Astrocyte (in vitro differentiated cells and primary cell): ENCODE data around the gene KREMEN1. TPM values are rescaled to one million over a fixed set of nuclear protein-coding genes. Genes with fewer than 3 reads are reported as not detected.

ENCODE experiments used
- DNase-seq: peaks from one replicate; pipeline ENCODE4 v3.0.0-alpha.2; 2010; ENCODE audit warnings: low read depth
- FAIRE-seq: peaks from 2 replicates; lab custom pipeline; 2011; peaks lifted over from hg19 to GRCh38; lab: Jason Lieb, UNC
- H2AFZ ChIP-seq: 2 replicates; pipeline ENCODE4 v1.6.0; 2012; ENCODE audit warnings: low read depth, low read length, inconsistent platforms
- H3K27ac ChIP-seq: 2 replicates; pipeline ENCODE4 v1.5.1; 2011; ENCODE audit warnings: low read depth, low read length, inconsistent platforms
- H3K27me3 ChIP-seq: 2 replicates; pipeline ENCODE4 v1.6.0; 2011; ENCODE audit warnings: low read length, inconsistent platforms; ENCODE audit not compliant: insufficient read depth
- H3K36me3 ChIP-seq: 2 replicates; pipeline ENCODE4 v1.5.1; 2011; ENCODE audit warnings: low read length, inconsistent platforms; ENCODE audit not compliant: insufficient read depth
- H3K4me1 ChIP-seq: 2 replicates; pipeline ENCODE4 v1.5.1; 2011; ENCODE audit warnings: low read length, inconsistent platforms; ENCODE audit not compliant: insufficient read depth
- H3K4me2 ChIP-seq: 2 replicates; pipeline ENCODE4 v1.6.0; 2012; ENCODE audit warnings: low read length, inconsistent platforms
- H3K4me3 ChIP-seq: 2 replicates; pipeline ENCODE4 v1.5.1; 2011; ENCODE audit warnings: low read depth, mild to moderate bottlenecking, low read length, inconsistent platforms; ENCODE audit not compliant: insufficient read depth
- H3K79me2 ChIP-seq: 2 replicates; pipeline ENCODE4 v1.6.0; 2012; ENCODE audit warnings: mild to moderate bottlenecking, low read length, inconsistent platforms; ENCODE audit not compliant: insufficient read depth
- H3K9ac ChIP-seq: 2 replicates; pipeline ENCODE4 v1.6.0; 2012; ENCODE audit warnings: mild to moderate bottlenecking, low read length, inconsistent platforms
- H3K9me3 ChIP-seq: 2 replicates; pipeline ENCODE4 v1.5.1; 2012; ENCODE audit warnings: low read depth, mild to moderate bottlenecking, low read length, inconsistent platforms; ENCODE audit not compliant: insufficient read depth
- H4K20me1 ChIP-seq: 2 replicates; pipeline ENCODE4 v1.6.0; 2012; ENCODE audit warnings: low read length, inconsistent platforms; ENCODE audit not compliant: insufficient read depth
- H3K27ac Mint-ChIP-seq: one replicate; pipeline ENCODE4 v1.8.0; 2021; ENCODE audit warnings: mild to moderate bottlenecking, mixed read lengths; ENCODE audit not compliant: unreplicated experiment
- H3K27me3 Mint-ChIP-seq: one replicate; pipeline ENCODE4 v1.8.0; 2021; ENCODE audit warnings: low read depth, mixed read lengths; ENCODE audit not compliant: unreplicated experiment
- H3K36me3 Mint-ChIP-seq: one replicate; pipeline ENCODE4 v1.8.0; 2021; ENCODE audit warnings: low read depth, mixed read lengths; ENCODE audit not compliant: unreplicated experiment
- H3K4me1 Mint-ChIP-seq: one replicate; pipeline ENCODE4 v1.8.0; 2021; ENCODE audit warnings: low read depth, mixed read lengths; ENCODE audit not compliant: unreplicated experiment
- H3K4me3 Mint-ChIP-seq: one replicate; pipeline ENCODE4 v1.8.0; 2021; ENCODE audit warnings: mild to moderate bottlenecking, moderate library complexity, mixed read lengths; ENCODE audit not compliant: unreplicated experiment
- H3K9me3 Mint-ChIP-seq: one replicate; pipeline ENCODE4 v1.8.0; 2021; ENCODE audit warnings: mild to moderate bottlenecking, mixed read lengths; ENCODE audit not compliant: unreplicated experiment
- EZH2 ChIP-seq: IDR thresholded peaks from 2 replicates; pipeline ENCODE4 v1.6.1; 2012; ENCODE audit warnings: mild to moderate bottlenecking, low read length, inconsistent platforms; ENCODE audit not compliant: insufficient read depth
- total RNA-seq: library from RNA; stranded (reverse); gene quantifications from 2 replicates; pipeline ENCODE4 v1.2.1, GENCODE V29; 2021
- TF ChIP-seq, protein P1 (sequence below): IDR thresholded peaks from 2 replicates; pipeline ENCODE4 v1.5.1; 2011; ENCODE audit warnings: low read depth, mild to moderate bottlenecking, inconsistent platforms, low read length, moderate library complexity; ENCODE audit not compliant: insufficient read depth

KREMEN1 gene
- total RNA-seq, 1 donor from 2014 or later, result 3.3 TPM

DNA sequence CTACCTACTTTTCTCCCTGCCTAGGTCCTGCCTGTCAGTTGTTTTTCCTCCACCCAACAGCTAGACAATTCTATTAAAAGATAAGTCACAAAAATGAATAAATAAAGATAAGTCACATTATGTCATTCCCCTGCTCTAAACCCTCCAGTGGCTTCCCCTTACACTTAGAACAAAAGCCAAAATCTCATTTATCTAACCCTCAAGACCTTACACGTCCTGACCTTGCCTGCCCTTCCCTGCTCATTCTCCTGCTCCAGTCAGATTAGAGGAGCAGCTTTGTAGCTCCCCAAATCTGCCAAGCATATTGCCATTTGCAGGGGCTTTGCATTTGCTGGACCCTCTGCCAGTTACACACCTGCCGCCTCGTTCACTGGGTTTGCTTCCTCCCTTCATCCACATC, 16.7 kb downstream of the KREMEN1 start:
- Histone ChIP-seq H2AFZ (no peak overlapping the region), H3K4me1 (peaks cover 10% of the 10 kb centered on the region), H3K9me3 (no peaks in the 10 kb centered on the region), H3K4me3 (no peak overlapping the region), H3K4me2 (no peak overlapping the region), H3K36me3 (no peaks in the 10 kb centered on the region), H3K9ac (no peak overlapping the region), H4K20me1 (no peaks in the 10 kb centered on the region), H3K27ac (no peak overlapping the region), H3K79me2 (no peaks in the 10 kb centered on the region), H3K27me3 (peaks cover 2% of the 10 kb centered on the region)
- DNase-seq, result no peak
- Mint-ChIP-seq H3K27me3 (peaks cover 7% of the 10 kb centered on the region), H3K27ac (no peak overlapping the region), H3K4me3 (no peak overlapping the region), H3K36me3 (no peaks in the 10 kb centered on the region), H3K9me3 (no peaks in the 10 kb centered on the region), H3K4me1 (peaks cover 7% of the 10 kb centered on the region)
- TF ChIP-seq EZH2, result no peak
- TF ChIP-seq, protein P1, sequence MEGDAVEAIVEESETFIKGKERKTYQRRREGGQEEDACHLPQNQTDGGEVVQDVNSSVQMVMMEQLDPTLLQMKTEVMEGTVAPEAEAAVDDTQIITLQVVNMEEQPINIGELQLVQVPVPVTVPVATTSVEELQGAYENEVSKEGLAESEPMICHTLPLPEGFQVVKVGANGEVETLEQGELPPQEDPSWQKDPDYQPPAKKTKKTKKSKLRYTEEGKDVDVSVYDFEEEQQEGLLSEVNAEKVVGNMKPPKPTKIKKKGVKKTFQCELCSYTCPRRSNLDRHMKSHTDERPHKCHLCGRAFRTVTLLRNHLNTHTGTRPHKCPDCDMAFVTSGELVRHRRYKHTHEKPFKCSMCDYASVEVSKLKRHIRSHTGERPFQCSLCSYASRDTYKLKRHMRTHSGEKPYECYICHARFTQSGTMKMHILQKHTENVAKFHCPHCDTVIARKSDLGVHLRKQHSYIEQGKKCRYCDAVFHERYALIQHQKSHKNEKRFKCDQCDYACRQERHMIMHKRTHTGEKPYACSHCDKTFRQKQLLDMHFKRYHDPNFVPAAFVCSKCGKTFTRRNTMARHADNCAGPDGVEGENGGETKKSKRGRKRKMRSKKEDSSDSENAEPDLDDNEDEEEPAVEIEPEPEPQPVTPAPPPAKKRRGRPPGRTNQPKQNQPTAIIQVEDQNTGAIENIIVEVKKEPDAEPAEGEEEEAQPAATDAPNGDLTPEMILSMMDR, result no peak
- no peak for FAIRE-seq

DNA sequence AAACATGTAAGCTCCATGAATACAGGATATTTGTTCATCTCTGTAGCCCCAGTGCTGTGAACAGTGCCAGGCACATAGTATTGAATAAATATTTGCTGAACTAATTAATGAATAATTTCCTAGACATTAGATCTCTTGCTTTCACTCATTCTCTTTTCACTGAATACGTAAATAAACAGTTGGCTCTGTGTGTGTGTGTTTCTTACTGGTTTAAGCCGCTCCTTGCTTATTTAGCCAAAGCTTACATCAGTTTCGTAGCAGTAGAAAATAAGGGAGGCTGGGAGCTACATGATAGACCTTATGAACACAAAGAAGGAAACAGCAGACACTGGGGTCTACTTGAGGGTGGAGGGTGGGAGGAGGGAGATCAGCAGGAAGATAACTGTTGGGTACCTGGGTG, 17.2 kb downstream of the KREMEN1 start:
- Histone ChIP-seq H2AFZ (no peak overlapping the region), H3K4me2 (no peak overlapping the region), H3K9me3 (no peaks in the 10 kb centered on the region), H3K27me3 (peaks cover 2% of the 10 kb centered on the region), H3K27ac (no peak overlapping the region), H4K20me1 (no peaks in the 10 kb centered on the region), H3K4me3 (no peak overlapping the region), H3K9ac (no peak overlapping the region), H3K79me2 (no peaks in the 10 kb centered on the region), H3K4me1 (peaks cover 10% of the 10 kb centered on the region), H3K36me3 (no peaks in the 10 kb centered on the region)
- Mint-ChIP-seq H3K9me3 (no peaks in the 10 kb centered on the region), H3K4me1 (peaks cover 12% of the 10 kb centered on the region), H3K27ac (no peak overlapping the region), H3K27me3 (peaks cover 7% of the 10 kb centered on the region), H3K36me3 (no peaks in the 10 kb centered on the region), H3K4me3 (no peak overlapping the region)
- no peak for DNase-seq
- no peak for FAIRE-seq
- TF ChIP-seq EZH2, result no peak
- TF ChIP-seq, protein P1, result no peak

DNA sequence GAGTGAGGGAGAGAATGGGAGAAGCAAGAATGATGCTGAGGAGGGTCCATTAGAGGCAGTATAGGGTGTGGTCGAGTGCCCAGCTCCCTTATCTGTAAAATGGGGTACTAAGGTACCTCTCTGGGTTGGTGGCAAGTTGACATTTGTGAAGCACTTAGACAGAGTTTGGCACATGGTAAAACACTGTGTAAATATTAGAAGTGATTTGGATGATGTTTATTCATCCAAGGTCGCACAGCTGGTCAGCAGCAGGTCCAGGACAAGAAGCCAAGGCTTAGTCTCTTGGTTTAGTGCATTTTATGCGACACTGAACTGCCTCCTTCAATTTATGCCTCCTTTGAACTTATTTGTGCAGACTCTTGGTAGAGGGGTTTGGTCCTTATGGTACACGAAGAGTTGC, 19.4 kb downstream of the KREMEN1 start:
- H3K9ac ChIP-seq, result no peak overlapping the region
- Mint-ChIP-seq H3K27ac (no peak overlapping the region), H3K4me3 (no peak overlapping the region), H3K4me1 (peaks cover 16% of the 10 kb centered on the region), H3K27me3 (peaks cover 7% of the 10 kb centered on the region), H3K9me3 (no peaks in the 10 kb centered on the region), H3K36me3 (no peaks in the 10 kb centered on the region)
- peaks cover 2% of the 10 kb centered on the region for H3K27me3 ChIP-seq
- H4K20me1 ChIP-seq, result no peaks in the 10 kb centered on the region
- no peak overlapping the region for H2AFZ ChIP-seq
- no peak overlapping the region for H3K4me2 ChIP-seq
- H3K79me2 ChIP-seq, result no peaks in the 10 kb centered on the region
- FAIRE-seq (no peak), DNase-seq (no peak)
- H3K4me3 ChIP-seq, result no peak overlapping the region
- peaks cover 10% of the 10 kb centered on the region for H3K4me1 ChIP-seq
- no peaks in the 10 kb centered on the region for H3K36me3 ChIP-seq
- TF ChIP-seq, protein P1, result no peak
- no peak for TF ChIP-seq EZH2
- H3K27ac ChIP-seq, result no peak overlapping the region
- no peaks in the 10 kb centered on the region for H3K9me3 ChIP-seq
